MG63 (cell line): ENCODE data around the gene CYTH1. TPM values are rescaled to one million over a fixed set of nuclear protein-coding genes. Genes with fewer than 3 reads are reported as not detected.
"Not testable (repeated sequence)": the region's sequence is repeated elsewhere in the genome, so short reads cannot be mapped to it uniquely, and the experiment has no call there.

ENCODE experiments used
- DNase-seq: peaks from one replicate; pipeline ENCODE4 v3.0.0-alpha.2; 2020
- H3K27me3 ChIP-seq: fragments of 250-450 bp; sonication (Bioruptor Pico); 2 replicates; pipeline ENCODE4 v1.5.1; 2020; ENCODE audit warnings: mild to moderate bottlenecking, moderate library complexity
- H3K36me3 ChIP-seq: fragments of 250-450 bp; sonication (Bioruptor Pico); 2 replicates; pipeline ENCODE4 v1.5.1; 2020; ENCODE audit warnings: mild to moderate bottlenecking, moderate library complexity
- H3K4me3 ChIP-seq: fragments of 250-450 bp; sonication (Bioruptor Pico); 2 replicates; pipeline ENCODE4 v1.5.1; 2020; ENCODE audit warnings: mild to moderate bottlenecking, moderate library complexity
- H3K9me3 ChIP-seq: fragments of 250-450 bp; sonication (Bioruptor Pico); 2 replicates; pipeline ENCODE4 v1.5.1; 2020; ENCODE audit warnings: mild to moderate bottlenecking, moderate library complexity
- total RNA-seq: library from RNA; depleted of rRNA; stranded (reverse); fragments of >200 nt; shearing (Covaris generic); gene quantifications from 2 replicates; pipeline ENCODE4 v1.2.3, GENCODE V29; 2014; ENCODE audit warnings: low replicate concordance

The CYTH1 gene
- total RNA-seq, 1 experiment from 2014 or later, result 11.2 TPM

DNA sequence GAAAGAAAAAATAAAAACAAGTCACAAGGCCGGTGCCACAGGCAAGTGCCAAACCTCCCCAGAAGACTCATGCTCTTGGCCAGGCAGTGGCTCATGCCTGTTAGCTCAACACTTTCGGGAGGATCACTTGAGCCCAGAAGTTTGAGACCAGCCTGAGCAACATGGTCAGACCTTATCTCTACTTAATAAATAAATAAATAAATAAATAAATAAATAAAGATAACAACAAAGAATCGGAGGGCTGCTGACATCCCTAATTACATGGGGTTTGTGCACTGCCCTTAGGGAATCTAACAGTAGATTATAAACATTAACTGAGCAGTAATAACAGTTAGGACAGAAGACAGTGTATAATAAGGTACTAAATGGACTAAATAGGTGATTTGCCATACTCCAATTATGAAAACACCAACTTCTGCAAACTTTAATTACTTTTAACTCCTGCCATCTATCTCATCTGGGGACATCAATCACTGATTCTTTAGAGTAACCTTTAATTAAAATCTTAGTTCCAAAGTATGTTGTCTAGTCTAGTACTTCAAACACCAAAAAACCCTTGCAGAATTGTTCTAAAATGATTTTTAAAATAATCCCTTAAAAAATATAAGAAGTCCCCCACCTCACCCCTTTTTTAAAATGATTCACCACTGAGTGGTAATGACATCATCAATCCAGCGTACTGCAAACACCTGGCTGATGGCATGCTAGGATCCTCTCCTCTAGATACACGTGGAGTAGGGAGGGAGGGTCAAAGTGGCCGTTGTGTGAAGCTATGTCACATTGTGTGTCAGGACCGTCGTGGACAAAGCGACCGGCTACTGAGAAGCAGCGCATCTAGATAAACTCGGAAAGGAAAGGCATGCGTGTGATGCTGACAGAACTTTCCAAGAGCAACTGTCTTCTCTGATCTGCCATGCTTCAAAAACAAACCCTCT lies 28.5 kb downstream of the CYTH1 start:
- Histone ChIP-seq H3K36me3 (no peaks in the 10 kb centered on the region), H3K27me3 (no peaks in the 10 kb centered on the region), H3K4me3 (no peak overlapping the region), H3K9me3 (no peaks in the 10 kb centered on the region)
- no peak for DNase-seq

DNA sequence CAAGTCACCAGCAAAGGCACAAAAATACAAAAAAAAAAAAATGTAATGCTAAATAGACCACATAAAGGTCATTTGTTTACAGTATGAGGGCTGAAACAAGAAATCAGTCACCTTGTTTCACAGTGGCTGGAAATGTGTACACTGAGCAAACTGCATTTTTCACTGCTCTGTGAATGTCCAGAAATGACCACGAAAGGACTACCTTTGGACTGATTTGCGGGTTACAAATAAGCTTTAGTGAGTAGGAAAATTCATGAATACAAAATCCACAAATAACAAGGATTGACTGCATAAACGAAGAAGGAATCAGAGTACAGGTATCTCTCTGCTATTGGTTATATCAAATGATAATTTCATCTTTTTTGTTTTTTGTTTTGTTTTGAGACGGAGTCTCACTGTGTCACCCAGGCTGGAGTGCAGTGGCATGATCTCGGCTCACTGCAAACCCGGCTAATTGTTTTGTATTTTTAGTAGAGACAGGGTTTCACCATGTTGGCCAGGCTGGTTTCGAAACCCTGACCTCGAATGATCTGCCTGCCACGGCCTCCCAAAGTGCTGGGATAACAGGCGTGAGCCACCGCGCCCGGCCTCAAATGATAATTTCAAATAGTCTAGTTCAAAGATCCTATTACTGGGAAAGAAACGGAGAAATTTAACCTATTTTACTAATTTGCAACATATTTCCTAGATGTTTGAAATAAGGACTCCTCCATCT lies 30.5 kb downstream of the CYTH1 start:
- no peak overlapping the region for H3K4me3 ChIP-seq
- no peaks in the 10 kb centered on the region for H3K36me3 ChIP-seq
- DNase-seq, result no peak
- no peaks in the 10 kb centered on the region for H3K27me3 ChIP-seq
- H3K9me3 ChIP-seq, result no peaks in the 10 kb centered on the region

DNA sequence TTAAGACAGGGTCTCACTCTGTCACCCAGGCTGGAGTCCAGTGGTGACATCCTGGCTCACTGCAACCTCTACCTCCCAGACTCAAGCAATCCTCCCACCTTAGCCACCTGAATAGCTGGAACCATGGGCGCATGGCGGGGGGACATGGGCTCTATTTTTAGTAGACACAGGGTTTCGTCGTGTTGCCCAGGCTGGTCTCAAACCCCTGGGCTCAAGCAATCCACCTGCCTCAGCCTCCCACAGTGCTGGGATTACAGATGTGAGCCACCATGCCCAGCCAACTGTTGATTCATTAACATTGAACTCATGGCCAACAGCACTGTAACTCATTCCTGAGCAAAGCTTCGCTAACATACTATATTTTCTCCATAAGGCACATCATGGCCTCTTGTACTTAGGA lies 31.1 kb downstream of the CYTH1 start:
- not testable (repeated sequence) for H3K4me3 ChIP-seq, H3K9me3 ChIP-seq, H3K27me3 ChIP-seq, H3K36me3 ChIP-seq, DNase-seq

DNA sequence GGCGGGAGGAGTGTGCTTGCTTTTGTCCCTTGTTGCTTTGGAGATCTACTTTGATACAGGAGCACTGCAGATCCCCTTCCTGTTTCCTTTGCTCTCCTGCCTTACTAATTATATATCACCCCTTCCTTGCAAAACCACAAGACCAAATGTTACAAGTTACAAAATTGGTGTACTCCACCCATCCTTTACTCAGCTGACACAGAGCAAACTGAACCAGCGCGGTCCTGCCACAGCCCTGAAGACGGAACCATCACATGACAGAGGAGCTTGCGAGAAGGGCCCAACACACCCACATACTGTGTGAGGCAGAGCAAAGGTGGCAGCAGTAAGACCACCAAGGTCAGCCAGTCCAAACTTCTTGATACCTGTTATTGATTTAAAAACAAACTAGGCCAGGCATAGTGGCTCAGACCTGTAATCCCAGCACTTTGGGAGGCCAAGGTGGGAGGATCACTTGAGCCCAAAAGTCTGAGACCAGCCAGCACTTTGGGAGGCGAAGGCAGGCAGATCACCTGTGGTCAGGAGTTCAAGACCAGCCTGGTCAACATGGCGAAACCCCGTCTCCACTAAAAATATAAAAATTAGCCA lies 33.2 kb downstream of the CYTH1 start:
- no peak for DNase-seq
- H3K4me3 ChIP-seq, result no peak overlapping the region
- no peaks in the 10 kb centered on the region for H3K27me3 ChIP-seq
- no peaks in the 10 kb centered on the region for H3K36me3 ChIP-seq
- H3K9me3 ChIP-seq, result no peaks in the 10 kb centered on the region

DNA sequence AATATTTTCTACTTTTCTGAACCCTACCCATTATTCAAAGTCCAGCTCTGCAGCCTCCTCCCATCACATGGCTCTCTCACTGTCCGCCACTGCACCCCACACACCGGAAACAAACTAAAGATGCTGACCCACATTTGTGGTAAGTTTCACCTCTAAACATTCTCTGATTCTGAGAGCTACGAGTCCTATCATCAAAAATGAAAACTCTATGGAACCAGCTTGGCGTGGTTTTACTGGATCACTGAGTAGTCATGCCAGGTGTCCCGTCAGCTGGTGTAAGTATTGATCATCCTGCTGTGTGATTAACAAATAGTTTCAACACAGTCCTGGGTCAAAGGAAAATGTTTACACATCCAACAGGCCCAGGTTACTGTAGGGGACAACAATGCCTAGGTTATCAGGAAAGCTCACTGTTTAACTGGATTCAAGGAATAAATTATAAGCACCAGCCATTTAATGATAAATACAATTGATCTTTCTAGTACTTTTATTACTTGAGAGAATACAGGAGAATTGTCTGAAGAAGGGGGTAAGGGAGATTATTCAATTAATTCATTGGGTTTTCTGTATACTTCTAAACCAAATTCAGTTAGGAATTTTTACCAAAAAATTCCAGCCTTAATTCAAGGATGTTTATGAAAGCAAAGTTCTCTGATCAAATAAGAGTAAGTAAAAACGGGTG lies 33.9 kb downstream of the CYTH1 start:
- no peak overlapping the region for H3K4me3 ChIP-seq
- H3K36me3 ChIP-seq, result no peaks in the 10 kb centered on the region
- DNase-seq, result no peak
- no peaks in the 10 kb centered on the region for H3K27me3 ChIP-seq
- H3K9me3 ChIP-seq, result no peaks in the 10 kb centered on the region

DNA sequence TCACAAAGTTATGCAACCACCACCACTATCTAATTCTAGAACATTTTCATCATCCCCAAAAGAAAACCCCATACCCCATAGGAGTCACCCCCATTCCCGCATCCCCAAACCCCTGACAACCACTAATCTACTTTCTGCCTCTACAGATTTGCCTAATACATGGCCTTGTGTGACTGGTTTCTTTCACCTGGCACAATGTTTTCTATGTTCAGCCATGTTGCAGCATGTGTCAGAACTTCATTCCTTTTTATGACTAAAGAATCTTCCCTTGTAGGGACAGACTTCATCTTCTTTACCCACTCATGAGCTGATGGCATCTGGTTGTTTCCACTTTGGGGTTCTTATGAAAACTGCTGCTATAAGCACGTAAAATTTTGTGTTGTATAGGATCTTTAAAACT lies 34.6 kb downstream of the CYTH1 start:
- H3K36me3 ChIP-seq, result no peaks in the 10 kb centered on the region
- no peak for DNase-seq
- H3K27me3 ChIP-seq, result no peaks in the 10 kb centered on the region
- H3K9me3 ChIP-seq, result no peaks in the 10 kb centered on the region
- H3K4me3 ChIP-seq, result no peak overlapping the region

DNA sequence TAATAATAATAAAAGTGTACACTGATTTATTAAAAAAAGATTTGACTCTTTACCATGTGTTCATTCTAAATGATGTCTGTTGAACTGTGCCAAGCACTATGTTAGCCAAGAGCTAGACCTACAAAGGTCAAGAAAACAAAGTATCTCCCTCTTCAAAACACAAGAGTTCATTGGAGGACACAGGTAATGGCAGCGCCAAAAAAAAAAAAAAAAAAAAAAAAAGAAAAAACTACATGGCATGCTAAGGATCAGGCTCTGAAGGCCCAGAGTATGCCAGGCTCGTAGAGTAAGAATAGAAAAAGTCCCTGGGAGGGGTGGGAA lies 35.2 kb downstream of the CYTH1 start:
- no peak for DNase-seq
- H3K4me3 ChIP-seq, result no peak overlapping the region
- no peaks in the 10 kb centered on the region for H3K9me3 ChIP-seq
- no peaks in the 10 kb centered on the region for H3K36me3 ChIP-seq
- H3K27me3 ChIP-seq, result no peaks in the 10 kb centered on the region

DNA sequence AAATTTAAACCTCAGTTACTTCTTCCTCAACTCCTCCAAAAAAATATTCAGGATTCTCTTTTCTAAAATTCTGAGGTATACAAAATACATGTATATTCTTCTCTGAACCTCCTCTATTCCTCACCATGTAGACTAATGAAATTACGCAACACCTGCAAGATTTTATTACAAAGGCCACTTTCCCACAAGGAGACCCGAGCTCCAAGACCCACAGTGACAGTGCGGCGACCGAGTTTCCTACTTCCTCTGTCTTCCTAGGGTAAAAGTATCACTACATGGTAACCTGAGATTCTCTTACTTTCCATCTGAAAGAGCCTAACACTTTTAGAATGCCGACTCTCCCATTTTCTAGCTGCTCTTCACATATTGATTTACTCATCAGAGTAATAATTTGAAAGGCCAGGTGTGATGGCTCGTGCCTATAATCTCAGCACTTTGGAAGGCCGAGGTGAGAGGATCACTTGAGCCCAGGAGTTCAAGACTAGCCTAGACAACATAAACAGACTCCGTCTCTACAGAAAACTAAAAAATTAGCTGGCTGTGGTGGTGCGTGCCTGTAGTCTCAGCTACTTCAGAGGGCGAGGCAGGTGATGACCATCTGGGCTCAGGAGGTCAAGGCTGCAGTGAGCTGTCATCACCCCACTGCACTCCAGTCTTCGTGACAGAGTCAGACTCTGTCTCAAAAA lies 35.7 kb downstream of the CYTH1 start:
- no peak for DNase-seq
- H3K27me3 ChIP-seq, result no peaks in the 10 kb centered on the region
- no peaks in the 10 kb centered on the region for H3K36me3 ChIP-seq
- no peak overlapping the region for H3K4me3 ChIP-seq
- H3K9me3 ChIP-seq, result no peaks in the 10 kb centered on the region

DNA sequence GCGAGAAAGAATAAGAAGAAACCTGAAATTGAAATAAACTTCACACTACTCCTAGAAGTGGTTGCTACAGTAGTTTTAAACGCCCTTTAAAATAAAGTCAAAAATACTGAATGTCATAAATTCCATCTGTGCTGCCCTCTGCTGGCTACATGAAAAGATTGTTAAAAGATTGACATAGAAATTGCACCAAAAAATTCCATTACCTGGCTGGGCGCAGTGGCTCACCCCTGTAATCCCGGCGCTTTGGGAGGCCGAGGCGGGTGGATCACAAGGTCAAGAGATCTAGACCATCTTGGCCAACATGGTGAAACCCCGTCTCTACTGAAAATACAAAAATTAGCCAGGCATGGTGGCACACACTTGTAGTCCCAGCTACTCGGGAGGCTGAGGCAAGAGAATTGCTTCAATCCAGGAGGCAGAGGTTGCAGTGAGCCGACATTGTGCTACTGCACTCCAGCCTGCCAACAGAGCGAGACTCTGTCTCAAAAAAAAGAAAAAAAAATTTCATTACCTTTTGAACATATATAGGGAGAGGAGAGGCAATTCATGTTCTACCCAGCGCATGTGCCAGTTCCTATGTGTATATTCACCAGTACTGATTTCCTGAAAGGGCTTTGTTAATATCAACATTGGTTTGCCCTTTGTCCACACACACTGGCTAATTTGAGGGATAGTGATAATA lies 36.5 kb downstream of the CYTH1 start:
- H3K4me3 ChIP-seq, result no peak overlapping the region
- DNase-seq, result no peak
- H3K9me3 ChIP-seq, result no peaks in the 10 kb centered on the region
- no peaks in the 10 kb centered on the region for H3K27me3 ChIP-seq
- H3K36me3 ChIP-seq, result no peaks in the 10 kb centered on the region

DNA sequence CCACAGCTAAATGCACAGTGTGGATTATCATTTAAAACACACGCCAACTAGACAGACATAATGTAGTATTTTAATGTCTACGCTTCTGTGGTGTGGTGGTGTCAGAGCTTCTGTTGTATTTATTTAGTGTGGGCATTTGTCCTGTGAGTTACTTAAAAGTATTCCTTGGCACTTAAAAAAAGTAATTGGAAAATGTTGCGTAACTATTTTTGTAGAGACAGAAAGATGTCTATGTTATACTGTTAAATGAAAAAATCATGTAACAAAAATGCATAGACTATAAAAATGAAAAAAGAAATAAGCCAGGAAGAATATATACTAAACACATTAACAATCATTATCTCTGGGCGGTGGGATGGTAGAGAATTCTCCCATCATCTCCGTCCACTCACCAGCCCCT lies 39.2 kb downstream of the CYTH1 start:
- Histone ChIP-seq H3K9me3 (no peaks in the 10 kb centered on the region), H3K4me3 (no peak overlapping the region), H3K36me3 (no peaks in the 10 kb centered on the region), H3K27me3 (no peaks in the 10 kb centered on the region)
- DNase-seq, result no peak

DNA sequence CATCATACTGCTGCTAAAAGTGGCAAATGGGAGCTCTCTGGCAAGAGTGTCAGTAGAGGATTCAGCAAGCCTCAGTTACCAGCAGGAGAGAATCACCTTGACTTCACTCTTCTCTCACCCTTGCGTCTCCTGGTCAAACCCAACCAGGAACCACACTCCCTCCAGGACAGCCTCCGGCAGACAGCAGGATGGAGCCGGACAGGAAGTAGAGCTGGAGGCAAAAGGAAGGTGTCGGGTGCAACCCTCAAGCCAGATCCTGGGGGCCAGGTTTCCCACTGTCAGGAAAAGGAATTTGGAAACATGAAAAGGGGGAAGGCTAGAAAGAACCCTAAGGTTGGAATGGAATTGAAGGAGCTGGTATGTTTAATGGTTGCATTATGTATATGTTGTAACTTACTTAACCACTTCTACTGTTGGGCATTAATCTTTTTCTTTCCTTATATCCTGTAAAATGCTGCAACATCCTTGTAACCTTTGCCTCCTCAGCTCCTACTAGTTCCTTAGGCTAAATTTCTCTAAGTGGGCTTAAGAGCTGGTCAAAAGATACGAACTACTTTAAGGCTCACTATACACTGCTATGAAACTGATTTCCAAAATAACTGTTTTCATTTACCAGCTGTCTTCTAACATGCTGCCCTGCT lies 40.3 kb downstream of the CYTH1 start:
- DNase-seq, result no peak
- Histone ChIP-seq H3K4me3 (no peak overlapping the region), H3K27me3 (no peaks in the 10 kb centered on the region), H3K36me3 (no peaks in the 10 kb centered on the region), H3K9me3 (no peaks in the 10 kb centered on the region)

DNA sequence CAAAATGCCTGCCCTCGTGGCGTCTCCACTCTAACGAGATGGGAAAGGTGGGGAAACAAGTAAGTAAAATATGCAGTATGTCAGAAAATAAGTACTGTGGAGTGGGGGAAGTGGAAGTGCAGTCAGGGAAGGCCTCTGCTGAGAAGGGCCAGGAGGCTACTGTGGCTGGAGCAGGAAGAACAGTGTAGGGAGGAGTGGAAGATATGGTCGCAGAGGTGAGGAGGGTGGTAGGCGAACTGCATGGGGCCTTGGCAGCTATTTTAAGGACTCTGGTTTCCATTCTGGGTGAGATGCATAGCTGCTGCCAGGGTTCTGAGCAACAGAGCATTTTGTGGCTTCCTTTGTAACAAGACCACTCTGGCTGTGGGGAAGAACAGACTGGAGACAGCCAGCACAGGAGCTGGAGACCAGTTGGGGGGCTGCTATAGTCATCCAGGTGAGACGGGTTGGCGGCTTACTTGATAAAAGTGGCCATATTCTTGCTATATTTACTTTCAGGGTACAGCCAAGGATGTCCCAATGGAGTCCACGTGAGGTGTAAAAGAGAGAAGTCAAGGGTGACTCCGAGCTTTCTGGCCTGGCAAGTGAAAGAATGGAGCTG lies 42.6 kb downstream of the CYTH1 start:
- Histone ChIP-seq H3K9me3 (no peaks in the 10 kb centered on the region), H3K4me3 (no peak overlapping the region), H3K27me3 (no peaks in the 10 kb centered on the region), H3K36me3 (no peaks in the 10 kb centered on the region)
- no peak for DNase-seq

DNA sequence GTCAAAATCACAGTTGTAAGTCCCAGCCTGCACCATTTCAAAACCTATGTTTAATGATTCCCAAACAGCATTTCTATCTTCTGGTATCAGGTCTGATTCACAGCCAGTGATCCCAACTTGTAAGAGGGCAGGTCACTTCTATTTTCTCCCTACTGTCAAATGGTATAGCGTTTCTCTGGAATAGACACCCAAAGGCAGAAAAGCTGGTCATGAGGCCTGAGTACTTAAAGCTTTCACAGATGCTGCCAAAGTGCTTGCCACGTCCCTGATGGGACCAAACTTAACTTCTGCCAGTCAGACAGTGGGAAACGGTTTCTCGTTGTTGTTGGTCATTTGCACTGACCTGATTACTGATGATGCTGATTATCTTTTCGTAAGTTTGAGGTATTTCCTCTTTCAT lies 43.4 kb downstream of the CYTH1 start:
- no peaks in the 10 kb centered on the region for H3K9me3 ChIP-seq
- H3K4me3 ChIP-seq, result no peak overlapping the region
- H3K36me3 ChIP-seq, result no peaks in the 10 kb centered on the region
- no peaks in the 10 kb centered on the region for H3K27me3 ChIP-seq
- no peak for DNase-seq

DNA sequence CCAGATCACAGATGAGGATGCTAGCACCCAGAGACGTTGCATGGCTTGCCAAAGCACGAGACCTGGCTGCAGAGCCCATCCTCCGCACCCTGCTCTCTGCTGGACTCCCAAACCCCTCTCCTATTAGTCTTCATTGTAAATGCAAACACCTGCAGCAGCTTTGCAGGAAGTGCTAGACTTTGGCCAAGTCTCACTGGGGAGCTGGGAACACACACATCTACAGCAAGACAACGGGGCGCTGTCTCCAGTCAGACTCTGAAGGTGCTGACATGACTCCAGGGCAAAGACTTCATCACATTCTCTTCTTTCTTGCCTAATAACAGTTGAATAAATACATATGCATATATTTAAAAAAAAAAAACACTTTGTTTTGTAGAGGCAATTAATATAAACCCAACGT lies 43.8 kb downstream of the CYTH1 start:
- H3K36me3 ChIP-seq, result no peaks in the 10 kb centered on the region
- H3K9me3 ChIP-seq, result no peaks in the 10 kb centered on the region
- H3K27me3 ChIP-seq, result no peaks in the 10 kb centered on the region
- H3K4me3 ChIP-seq, result no peak overlapping the region
- DNase-seq, result no peak

DNA sequence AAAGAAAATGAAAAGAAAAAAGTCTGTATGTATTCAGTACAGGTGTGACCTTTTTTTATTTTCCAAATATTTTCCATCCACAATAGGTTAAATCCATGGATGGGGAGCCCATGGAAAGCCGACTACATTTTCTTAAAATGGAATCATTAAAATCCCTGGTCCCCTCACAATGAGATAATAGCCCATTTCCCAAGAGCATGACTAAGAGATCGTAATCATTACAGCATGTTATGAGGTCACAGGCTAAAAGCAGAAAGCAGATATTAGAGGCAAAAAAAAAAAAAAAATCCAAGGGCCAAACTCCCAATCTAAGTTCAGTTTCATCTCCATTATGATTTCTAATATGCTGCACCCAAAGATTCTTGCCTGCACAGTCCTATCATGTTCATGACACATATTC lies 44.7 kb downstream of the CYTH1 start:
- no peak for DNase-seq
- Histone ChIP-seq H3K27me3 (no peaks in the 10 kb centered on the region), H3K4me3 (no peak overlapping the region), H3K9me3 (no peaks in the 10 kb centered on the region), H3K36me3 (no peaks in the 10 kb centered on the region)
